NK-92 (cell line): ENCODE data around the gene CDH4.

ENCODE experiments used
- DNase-seq: peaks from one replicate; lab custom pipeline; 2025; ENCODE audit not compliant: unreplicated experiment; lab: John Stamatoyannopoulos, UW

Gene CDH4

GRCh38 chr20:61436283-61436666 lies 184.2 kb downstream of the CDH4 start:
- no peak for DNase-seq

- DNase-seq, result no peak
Observed at GRCh38 chr20:61436667-61437279, 184.7 kb downstream of the CDH4 start.

GRCh38 chr20:61437280-61438206 lies 185.5 kb downstream of the CDH4 start:
- DNase-seq, result no peak

- no peak for DNase-seq
Observed at GRCh38 chr20:61438285-61438684, 186.2 kb downstream of the CDH4 start.

GRCh38 chr20:61439251-61439650 lies 187.2 kb downstream of the CDH4 start:
- no peak for DNase-seq

GRCh38 chr20:61440548-61441055 lies 188.5 kb downstream of the CDH4 start:
- no peak for DNase-seq

- no peak for DNase-seq
Observed at GRCh38 chr20:61441537-61441936, 189.5 kb downstream of the CDH4 start.

GRCh38 chr20:61442075-61442670 lies 190.1 kb downstream of the CDH4 start:
- DNase-seq, result no peak

GRCh38 chr20:61442718-61443117 lies 190.7 kb downstream of the CDH4 start:
- no peak for DNase-seq

GRCh38 chr20:61443443-61444126 lies 191.5 kb downstream of the CDH4 start:
- no peak for DNase-seq

GRCh38 chr20:61444637-61445036 lies 192.6 kb downstream of the CDH4 start:
- no peak for DNase-seq

GRCh38 chr20:61445138-61445537 lies 193.1 kb downstream of the CDH4 start:
- DNase-seq, result no peak

GRCh38 chr20:61445741-61446140 lies 193.7 kb downstream of the CDH4 start:
- DNase-seq, result no peak

- DNase-seq, result no peak
Observed at GRCh38 chr20:61447952-61448351, 195.9 kb downstream of the CDH4 start.

GRCh38 chr20:61448386-61448785 lies 196.3 kb downstream of the CDH4 start:
- DNase-seq, result no peak

GRCh38 chr20:61449057-61449609 lies 197.1 kb downstream of the CDH4 start:
- no peak for DNase-seq

GRCh38 chr20:61449916-61450315 lies 197.9 kb downstream of the CDH4 start:
- DNase-seq, result no peak

GRCh38 chr20:61450549-61450948 lies 198.5 kb downstream of the CDH4 start:
- no peak for DNase-seq

GRCh38 chr20:61451009-61451408 lies 198.9 kb downstream of the CDH4 start:
- no peak for DNase-seq

- no peak for DNase-seq
Observed at GRCh38 chr20:61451953-61452352, 199.9 kb downstream of the CDH4 start.

- DNase-seq, result no peak
Observed at GRCh38 chr20:61453219-61453618, 201.2 kb downstream of the CDH4 start.
